ENCODE measurements around the gene RNASEH1. TPM values are rescaled to one million over a fixed set of nuclear protein-coding genes. Genes with fewer than 3 reads are reported as not detected.

RNASEH1 gene, protein sequence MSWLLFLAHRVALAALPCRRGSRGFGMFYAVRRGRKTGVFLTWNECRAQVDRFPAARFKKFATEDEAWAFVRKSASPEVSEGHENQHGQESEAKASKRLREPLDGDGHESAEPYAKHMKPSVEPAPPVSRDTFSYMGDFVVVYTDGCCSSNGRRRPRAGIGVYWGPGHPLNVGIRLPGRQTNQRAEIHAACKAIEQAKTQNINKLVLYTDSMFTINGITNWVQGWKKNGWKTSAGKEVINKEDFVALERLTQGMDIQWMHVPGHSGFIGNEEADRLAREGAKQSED
- 23.1 TPM for total RNA-seq

DNA sequence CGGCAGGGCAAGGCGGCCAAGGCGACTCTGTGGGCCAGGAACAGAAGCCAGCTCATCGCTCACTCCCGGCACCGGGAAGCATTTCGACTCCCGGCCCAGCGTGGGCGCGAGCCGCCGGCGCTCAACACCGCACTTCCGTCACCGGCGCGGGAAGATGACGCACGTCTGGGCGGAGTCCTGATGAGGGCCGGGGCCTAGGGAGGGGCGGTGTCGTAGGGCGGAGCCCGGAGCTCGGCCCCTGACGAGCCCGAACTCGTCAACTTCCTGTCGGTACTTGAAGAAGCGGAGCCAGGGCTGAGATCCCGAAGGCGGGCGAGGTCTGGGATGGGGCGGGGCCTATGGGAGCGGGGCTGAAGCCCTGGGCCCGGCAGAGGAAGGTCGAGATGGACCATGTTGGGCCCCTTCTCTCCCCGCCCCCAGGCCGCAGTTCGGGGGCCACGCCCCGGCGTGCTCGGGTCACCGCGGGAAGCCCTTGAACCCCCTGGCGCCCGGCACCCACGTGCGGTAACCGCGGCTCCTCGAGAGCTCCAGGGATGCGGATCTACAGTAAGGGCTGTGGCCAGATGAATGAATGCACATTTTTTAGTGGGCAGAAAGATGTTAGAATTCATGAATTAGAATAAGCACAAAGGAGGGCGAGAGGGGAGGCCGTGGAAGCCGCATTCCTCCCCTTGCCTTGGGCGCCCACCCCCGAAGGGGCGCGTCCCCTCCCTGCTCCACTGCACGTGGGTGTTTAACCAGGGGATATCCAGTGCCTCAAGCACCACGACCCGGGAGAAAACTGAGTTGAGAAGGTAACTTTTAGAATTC is at the start of gene RNASEH1:
TSS of gene RNASEH1 (minus strand) at position 129 of the 810 bp plus-strand sequence. CDS start at position 56, 73 bp downstream.

DNA sequence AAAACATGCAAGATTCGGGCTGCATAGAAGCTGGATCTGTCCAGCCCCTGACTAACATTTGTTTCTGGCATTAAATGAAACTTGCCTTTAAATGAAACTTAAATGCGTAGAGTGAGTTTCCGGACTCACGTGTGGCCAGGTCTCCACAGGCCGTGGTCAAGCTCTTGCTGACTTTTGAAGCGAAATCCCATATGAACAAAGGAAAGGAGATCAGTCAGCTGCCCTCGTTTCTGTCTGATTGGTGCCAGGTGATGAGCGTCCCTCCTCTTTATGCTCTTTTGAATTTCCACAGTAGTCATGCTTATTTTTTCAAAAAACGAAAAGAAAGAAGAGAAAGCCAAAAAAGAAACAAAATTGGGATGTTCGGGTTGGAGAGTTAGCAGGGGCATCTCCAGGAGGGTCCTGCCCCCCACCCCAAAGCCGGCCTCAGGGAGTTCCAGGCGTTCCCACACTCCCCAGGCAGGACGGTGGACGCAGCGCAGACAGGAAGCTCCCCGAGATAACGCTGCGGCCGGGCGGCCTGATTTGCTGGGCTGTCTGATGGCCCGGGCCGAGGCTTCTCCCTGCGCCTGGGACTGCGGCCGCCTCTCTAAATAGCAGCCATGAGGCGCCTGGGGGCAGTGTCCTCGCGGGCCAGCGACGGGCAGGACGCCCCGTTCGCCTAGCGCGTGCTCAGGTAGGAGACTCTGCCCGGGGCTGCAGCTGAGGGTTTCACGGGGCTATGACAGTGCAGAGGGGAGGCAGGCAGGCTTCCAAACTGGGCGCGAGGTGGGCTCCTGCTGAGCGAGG is 36.6 kb upstream of the RNASEH1 start, which contains the start of gene COLEC11:
TSS of gene COLEC11 (plus strand) at position 620 of the 789 bp plus-strand sequence. CDS start 9,229 bp downstream, outside the sequence.

DNA sequence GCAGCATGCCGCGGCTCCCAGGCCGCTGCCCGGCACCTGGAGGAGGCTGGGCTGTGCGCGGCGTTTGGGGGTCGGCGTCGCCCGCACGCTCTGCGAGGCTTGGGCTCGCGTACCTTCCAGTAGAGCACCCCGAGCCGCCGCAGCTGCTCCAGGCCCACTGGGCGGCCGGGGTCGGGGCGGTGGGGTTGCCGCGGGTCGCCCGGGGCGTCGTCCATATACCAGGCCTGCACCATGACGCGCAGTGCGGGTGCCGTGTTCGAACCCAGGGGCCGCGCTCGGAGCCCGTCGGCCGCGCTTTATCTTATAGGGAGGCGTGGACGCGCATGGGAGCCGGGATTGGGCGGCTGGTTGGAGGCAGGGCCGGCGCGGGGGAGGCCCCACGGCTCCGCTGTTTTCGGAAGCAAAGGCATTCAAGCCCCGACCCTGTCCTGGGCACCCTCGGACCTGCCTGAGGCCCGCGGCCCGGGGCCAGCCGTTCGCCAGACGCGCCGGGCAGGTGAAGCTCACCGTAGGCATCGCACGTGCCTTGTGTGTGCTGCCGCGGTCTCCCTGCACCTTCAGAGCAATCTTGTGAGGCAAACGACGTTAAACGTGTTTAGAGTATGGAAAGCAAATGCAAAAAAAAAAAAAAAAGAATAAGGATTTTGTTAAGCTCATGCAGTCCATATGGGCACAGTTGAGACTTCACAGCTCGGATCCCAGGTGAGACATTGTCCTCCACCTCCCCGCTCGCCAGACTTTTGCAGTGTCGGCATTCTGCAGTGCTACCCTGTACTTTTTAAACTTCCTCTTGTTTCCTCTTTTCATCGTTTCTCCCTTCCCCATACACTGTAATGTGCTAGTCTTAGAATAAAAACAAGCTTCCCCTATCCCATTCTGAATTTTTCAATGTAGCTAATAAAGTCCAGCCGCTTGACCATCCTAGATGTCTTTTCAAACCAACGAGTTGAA is 38.6 kb downstream of the RNASEH1 start, which contains the start of gene ADI1:
TSS of gene ADI1 (minus strand) at position 277 of the 951 bp plus-strand sequence. CDS start at position 233, 44 bp downstream.

Other genes starting within 250 kb of the RNASEH1 start
- gene EIPR1, start 180.5 kb downstream of the RNASEH1 start, total RNA-seq = 40.4 TPM
- gene TRAPPC12, start 178.6 kb downstream of the RNASEH1 start, total RNA-seq = 108 TPM
- 25.5 TPM for gene ADI1, start 38.8 kb downstream of the RNASEH1 start, total RNA-seq
- 1,331 TPM for gene RPS7, start 16.9 kb upstream of the RNASEH1 start, total RNA-seq
- gene COLEC11, start 36.8 kb upstream of the RNASEH1 start, total RNA-seq = 2.7 TPM
- 0.77 TPM for gene ALLC, start 99.9 kb upstream of the RNASEH1 start, total RNA-seq
- gene DCDC2C, start 145.2 kb upstream of the RNASEH1 start, total RNA-seq = 1.6 TPM

Data from camera-type eye (tissue), 1 donor.